Measurements from ENCODE around the gene SYNE2.
"Not testable (repeated sequence)": the region's sequence is repeated elsewhere in the genome, so short reads cannot be mapped to it uniquely, and the experiment has no call there.

The SYNE2 gene

DNA sequence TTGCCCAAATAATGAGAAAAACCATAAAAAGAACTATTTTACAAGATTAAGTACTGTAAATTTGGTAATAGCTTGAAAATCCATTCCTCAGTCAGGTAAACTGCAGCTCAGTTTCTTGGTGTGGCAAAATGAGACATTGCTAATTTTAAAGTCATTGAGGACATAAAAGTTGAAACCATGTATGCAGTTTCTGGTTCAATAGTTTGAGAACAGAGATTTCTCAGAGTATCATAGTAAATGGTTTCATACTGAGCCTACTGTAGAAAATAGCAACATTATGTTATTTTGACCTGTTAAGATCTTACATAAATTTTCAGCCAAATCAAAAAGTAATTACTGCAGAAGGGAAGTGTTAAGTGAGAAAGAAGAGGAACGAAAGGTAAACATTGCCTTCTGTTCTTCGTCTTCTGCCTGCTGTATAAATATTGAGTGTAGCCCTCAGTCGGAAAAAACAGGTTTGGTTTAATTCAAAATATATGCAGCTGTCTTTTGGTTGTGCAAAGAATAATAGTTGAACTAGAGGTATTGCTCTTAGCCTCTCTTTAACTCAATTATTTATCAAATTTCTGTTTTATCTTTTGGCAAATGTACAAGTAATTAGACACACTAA lies 119.6 kb downstream of the SYNE2 start:
- DNase-seq: no peak

- no peak for DNase-seq
Observed at GRCh38 chr14:63974176-63974575, 121.4 kb downstream of the SYNE2 start.

DNA sequence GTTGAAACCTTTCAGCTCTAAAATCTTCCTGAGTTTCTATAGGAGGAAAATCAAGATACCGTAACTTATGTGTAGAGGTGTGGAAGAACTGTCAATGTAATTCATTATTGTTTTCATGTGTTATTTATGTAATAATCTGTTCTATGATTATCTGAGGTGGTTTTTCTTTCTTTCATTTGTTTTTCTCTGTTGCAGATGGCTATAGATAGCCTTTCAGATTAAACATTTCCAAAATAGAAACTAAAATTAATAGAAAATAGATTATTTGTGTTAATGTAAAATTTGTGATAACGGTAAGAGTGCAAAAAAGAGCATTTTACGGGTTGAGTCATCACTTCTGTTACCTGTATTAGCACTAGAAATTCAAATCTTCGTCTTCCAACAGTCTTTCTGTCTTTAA lies 128.8 kb downstream of the SYNE2 start:
- DNase-seq: no peak

DNA sequence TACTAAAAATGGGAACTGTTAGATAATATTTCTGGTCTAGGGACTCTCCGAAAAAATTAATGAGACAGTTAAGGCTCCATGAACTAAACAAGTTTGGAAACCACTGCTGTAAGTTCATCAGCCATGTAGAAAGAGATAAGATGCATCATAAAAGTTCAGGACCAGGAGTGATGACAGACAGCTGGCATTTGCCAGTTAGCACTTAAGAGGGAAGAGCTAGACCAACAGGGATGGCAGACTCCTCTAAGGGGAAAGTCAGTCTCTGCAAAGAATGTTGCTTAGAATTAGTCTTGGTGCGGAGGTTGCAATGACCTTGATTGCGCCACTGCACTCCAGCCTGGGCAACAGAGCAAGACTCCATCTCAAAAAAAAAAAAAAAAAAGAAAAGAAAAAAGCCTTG lies 129.4 kb downstream of the SYNE2 start:
- DNase-seq: no peak

DNA sequence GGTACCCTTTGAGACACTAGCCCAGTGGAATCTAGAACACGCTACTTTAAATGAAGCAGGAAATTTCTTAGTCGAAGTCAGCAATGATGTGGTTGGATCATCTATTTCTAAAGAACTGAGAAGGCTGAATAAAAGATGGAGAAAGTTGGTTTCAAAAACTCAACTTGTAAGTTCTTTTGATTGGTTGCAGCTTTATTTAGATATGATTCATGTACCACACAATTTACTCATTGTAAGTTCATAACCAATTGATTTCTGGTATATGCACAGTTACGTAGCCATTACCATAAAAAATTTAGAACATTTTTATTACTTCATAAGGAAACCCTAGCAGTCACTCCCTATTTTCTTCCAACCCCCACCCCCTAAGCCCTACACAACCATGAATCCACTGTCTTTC lies 129.8 kb downstream of the SYNE2 start:
- no peak for DNase-seq

DNA sequence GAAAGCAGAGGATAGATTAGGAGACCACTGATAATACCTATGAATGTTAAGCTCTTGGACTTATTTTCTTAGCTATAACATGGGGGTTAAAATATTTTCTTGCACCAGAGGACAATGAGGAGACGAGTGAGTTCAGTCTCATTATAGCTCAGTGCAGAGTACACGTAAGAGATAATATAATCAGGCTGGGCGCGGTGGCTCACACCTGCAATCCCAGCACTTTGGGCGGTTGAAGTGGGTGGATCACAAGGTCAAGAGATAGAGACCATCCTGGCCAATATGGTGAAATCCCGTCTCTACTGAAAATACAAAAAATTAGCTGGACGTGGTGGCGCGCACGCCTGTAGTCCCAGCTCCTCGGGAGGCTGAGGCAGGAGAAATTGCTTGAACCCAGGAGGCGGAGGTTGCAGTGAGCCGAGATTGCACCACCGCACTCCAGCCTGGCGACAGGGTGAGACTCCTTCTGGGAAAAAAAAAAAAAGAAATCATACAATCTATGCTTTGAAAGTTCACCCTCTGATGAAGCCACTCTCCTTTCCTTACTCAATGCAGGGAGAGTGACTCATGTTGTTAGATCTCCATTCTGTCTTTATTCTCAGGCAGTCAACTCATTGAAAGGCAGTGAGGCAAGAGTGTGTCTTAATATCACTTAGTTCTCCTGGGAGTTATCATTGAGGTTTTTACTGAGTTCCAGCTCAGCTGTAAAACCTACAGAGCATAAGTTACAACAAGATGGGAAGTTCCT lies 134.2 kb downstream of the SYNE2 start:
- no peak for DNase-seq

DNA sequence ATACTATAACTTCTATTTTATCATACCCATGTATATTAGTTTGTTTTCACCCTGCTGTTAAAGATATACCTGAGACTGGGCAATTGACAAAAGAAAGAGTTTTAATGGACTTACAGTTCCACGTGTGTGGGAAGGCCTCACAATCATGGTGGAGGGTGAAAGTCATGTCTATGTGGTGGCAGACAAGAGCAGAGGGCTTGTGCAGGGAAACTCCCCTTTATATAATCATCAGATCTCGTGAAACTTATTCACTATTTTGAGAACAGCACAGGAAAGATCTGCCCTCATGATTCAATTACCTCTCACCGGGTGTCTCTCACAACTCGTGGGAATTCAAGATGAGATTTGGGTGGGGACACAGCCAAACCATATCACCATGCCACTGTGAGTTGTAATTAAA lies 135.8 kb downstream of the SYNE2 start:
- no peak for DNase-seq

DNA sequence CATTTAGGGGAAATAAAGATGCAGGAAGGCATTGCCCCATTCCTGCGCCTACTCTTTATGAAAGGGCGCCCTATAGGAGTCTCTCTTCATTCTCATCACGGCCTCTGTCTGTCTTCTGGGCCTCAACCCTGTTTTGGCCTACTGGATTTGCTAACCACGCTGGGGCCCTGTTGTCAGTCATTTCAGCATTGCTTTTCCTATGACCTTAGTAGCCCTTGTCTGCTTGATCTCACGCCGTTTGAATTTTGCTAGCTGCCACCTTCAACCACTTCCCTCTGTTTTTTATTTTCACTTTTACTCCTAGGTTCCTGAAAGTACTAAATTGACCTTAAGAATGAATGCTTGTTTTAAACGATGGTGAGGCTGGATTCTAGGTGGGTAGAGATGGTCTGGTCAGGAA lies 139.0 kb downstream of the SYNE2 start:
- DNase-seq: no peak

- no peak for DNase-seq
Observed at GRCh38 chr14:63992858-63993257, 140.1 kb downstream of the SYNE2 start.

- DNase-seq: no peak
Observed at GRCh38 chr14:63993992-63994391, 141.2 kb downstream of the SYNE2 start.

DNA sequence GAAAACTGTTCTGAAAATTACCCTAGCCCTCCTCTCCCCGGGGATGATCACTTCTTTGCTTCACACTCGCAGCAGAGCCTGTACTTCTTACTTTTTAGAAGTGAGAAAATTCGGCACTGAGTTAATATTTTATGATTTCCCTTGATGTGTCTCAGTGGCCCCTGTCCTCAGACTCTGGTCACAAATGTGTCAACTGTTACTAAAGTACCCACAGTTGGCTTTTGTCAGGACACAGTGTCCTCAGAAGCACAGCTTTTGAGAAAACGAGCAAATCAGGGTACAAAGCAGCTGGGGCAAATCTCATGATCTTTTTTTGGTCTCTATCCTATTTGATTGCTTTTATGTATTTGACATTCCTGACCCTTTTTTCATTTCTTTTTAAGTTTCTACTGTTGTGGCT lies 142.5 kb downstream of the SYNE2 start:
- no peak for DNase-seq

- DNase-seq: no peak
Observed at GRCh38 chr14:63996016-63996415, 143.2 kb downstream of the SYNE2 start.

DNA sequence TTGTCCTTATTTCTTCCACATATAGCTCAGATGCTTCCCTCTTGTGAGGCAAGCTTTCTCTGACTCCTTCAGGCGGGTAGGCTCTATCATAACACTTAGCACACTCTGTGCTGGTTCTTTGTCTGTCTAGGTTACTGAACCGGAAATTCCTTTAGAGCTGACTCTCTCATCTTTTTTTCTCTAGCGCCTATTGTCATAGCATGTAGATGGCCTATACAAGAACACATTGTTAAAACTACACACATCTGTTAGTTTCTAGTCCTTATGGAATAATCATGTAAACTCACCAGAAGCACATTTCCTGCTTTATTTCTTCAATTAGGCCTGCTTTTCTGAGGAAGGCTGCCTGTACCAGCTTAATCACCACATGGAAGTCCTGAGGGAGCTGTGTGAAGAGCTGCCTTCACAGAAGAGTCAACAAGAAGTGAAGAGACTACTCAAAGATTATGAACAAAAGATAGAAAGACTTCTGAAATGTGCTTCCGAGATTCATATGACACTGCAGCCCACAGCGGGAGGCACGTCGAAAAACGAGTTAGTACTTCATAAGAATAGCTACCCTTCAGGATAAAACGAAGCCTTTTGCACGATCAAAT lies 143.9 kb downstream of the SYNE2 start:
- no peak for DNase-seq

GRCh38 chr14:64000749-64001148 lies 147.9 kb downstream of the SYNE2 start:
- no peak for DNase-seq

- no peak for DNase-seq
Observed at GRCh38 chr14:64005822-64006221, 153.0 kb downstream of the SYNE2 start.

GRCh38 chr14:64008016-64008415 lies 155.2 kb downstream of the SYNE2 start:
- DNase-seq: no peak

DNA sequence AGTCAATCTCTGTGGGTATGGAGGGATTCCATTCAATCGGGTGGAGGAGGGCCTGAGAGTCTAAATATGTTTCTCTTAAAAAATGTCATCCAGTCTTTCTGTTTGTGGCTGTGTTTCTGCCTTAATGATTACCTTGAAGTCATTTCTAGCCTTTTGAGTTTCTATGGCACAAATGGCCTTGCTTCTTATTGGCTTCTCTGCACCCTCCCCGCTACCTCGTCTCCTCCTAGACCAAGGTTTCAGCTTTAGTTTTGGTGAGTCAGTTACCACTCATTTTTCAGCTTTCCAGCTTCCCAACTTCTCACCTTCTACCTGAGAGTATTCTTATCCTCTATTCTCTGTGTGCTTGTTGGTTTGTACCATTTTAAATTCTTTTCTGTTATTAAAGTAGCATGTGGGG lies 159.2 kb downstream of the SYNE2 start:
- DNase-seq: no peak

DNA sequence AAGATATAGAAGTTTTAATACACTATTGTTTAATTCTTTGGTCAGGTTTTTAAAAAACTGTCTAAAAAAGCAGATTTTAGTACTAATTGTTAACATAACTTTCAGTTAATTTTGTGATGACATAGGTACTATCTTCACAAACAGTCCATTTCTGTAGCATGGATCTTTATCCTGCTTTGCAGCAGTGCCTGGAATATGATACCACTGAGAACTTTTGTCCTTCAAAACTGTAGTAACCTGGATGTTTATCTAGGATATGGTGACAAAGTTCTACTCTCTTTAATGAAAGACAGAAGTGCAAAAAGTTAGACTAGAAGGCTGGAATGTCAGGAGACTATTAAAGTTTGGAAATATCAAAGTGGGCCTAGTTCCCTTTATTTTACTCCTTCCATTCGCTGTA lies 159.9 kb downstream of the SYNE2 start:
- DNase-seq: no peak

GRCh38 chr14:64025479-64025878 lies 172.7 kb downstream of the SYNE2 start:
- no peak for DNase-seq

DNA sequence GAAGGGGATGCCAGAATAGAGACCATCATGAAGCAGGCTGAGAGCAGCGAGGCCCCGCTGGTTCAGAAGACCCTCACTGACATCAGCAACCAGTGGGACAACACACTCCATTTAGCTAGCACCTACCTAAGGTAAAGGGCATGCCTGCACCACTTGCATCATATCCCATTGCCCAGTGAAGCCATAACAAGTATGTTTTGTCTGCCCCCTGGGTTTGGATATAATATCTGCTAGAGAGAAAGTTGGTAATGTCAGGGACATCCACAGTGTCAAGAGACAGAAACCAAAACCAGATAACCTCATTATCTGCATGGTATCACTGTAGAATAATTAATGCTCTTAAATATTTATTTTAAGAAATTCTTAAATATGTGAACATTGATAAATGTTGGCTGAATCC lies 173.8 kb downstream of the SYNE2 start:
- no peak for DNase-seq

- no peak for DNase-seq
Observed at GRCh38 chr14:64035143-64035542, 182.3 kb downstream of the SYNE2 start.

- DNase-seq: not testable (repeated sequence)
Observed at GRCh38 chr14:64037869-64038745, 185.3 kb downstream of the SYNE2 start.

GRCh38 chr14:64038841-64039542 lies 186.2 kb downstream of the SYNE2 start:
- DNase-seq: no peak

All from amniotic stem cell (primary cell).